Keratinocyte (primary cell): ENCODE results near the gene LRRIQ4. TPM values are rescaled to one million over a fixed set of nuclear protein-coding genes. Genes with fewer than 3 reads are reported as not detected.

Source experiments
- DNase-seq: peaks from one replicate; pipeline ENCODE4 v3.0.0-alpha.2; 2011; ENCODE audit warnings: low read depth, missing footprints, low spot score
- FAIRE-seq: peaks from 2 replicates; lab custom pipeline; 2011; peaks lifted over from hg19 to GRCh38; lab: Jason Lieb, UNC
- H2AFZ ChIP-seq: 2 replicates; pipeline ENCODE4 v1.6.0; 2012; ENCODE audit warnings: low read length, control low read depth, inconsistent platforms; ENCODE audit not compliant: control insufficient read depth
- H3K27ac ChIP-seq: 2 replicates; pipeline ENCODE4 v1.5.1; 2011; ENCODE audit warnings: low read length; ENCODE audit not compliant: control insufficient read depth, insufficient read depth
- H3K27me3 ChIP-seq: 3 replicates; pipeline ENCODE4 v1.6.0; 2011; ENCODE audit warnings: low read length; ENCODE audit not compliant: control insufficient read depth, insufficient read depth; ENCODE audit errors: extremely low read depth
- H3K36me3 ChIP-seq, 2 experiments: 2 replicates in 1 of 2; 3 replicates in 1 of 2; pipeline ENCODE4 v1.5.1; 2011; ENCODE audit warnings: low read length in 2 of 2, mild to moderate bottlenecking in 1 of 2; ENCODE audit not compliant: control insufficient read depth in 2 of 2, insufficient read depth in 2 of 2; ENCODE audit errors: extremely low read depth in 1 of 2
- H3K4me1 ChIP-seq: 3 replicates; pipeline ENCODE4 v1.5.1; 2011; ENCODE audit warnings: low read length; ENCODE audit not compliant: control insufficient read depth, insufficient read depth; ENCODE audit errors: extremely low read depth
- H3K4me2 ChIP-seq: 3 replicates; pipeline ENCODE4 v1.6.0; 2011; ENCODE audit warnings: low read depth, low read length; ENCODE audit not compliant: control insufficient read depth, insufficient read depth; ENCODE audit errors: extremely low read depth
- H3K4me3 ChIP-seq, 3 experiments: fragments of 200-600 bp in 1 of 3; sonication (generic) in 1 of 3; 2 replicates in 2 of 3; 3 replicates in 1 of 3; pipeline ENCODE4 v1.5.1; 2011 to 2016; ENCODE audit warnings: low read length in 3 of 3, mild to moderate bottlenecking in 3 of 3, control low read depth in 2 of 3, inconsistent platforms in 1 of 3, low read depth in 1 of 3, mixed read lengths in 1 of 3, mixed run types in 1 of 3, moderate library complexity in 1 of 3; ENCODE audit not compliant: control insufficient read depth in 2 of 3, insufficient read depth in 2 of 3; ENCODE audit errors: extremely low read depth in 1 of 3
- H3K79me2 ChIP-seq: 2 replicates; pipeline ENCODE4 v1.6.0; 2012; ENCODE audit warnings: low read length; ENCODE audit not compliant: control insufficient read depth, insufficient read depth
- H3K9ac ChIP-seq: 3 replicates; pipeline ENCODE4 v1.6.0; 2011; ENCODE audit warnings: low read length; ENCODE audit not compliant: control insufficient read depth, insufficient read depth; ENCODE audit errors: extremely low read depth
- H3K9me1 ChIP-seq: 3 replicates; pipeline ENCODE4 v1.6.0; 2011; ENCODE audit warnings: low read length; ENCODE audit not compliant: control insufficient read depth, insufficient read depth; ENCODE audit errors: extremely low read depth
- H3K9me3 ChIP-seq: 2 replicates; pipeline ENCODE4 v1.5.1; 2012; ENCODE audit warnings: low read depth, low read length; ENCODE audit not compliant: control insufficient read depth
- H4K20me1 ChIP-seq: 3 replicates; pipeline ENCODE4 v1.6.0; 2011; ENCODE audit warnings: low read length; ENCODE audit not compliant: control insufficient read depth, insufficient read depth; ENCODE audit errors: extremely low read depth
- EZH2 ChIP-seq: IDR thresholded peaks from one replicate; pipeline ENCODE4 v1.6.1; 2012; ENCODE audit warnings: inconsistent platforms, mild to moderate bottlenecking, low read length, moderate library complexity
- dilution Hi-C: fragments of 300-500 bp; cut with MboI; formaldehyde crosslinking; loops from one replicate; pipeline ENCODE4 v1.7.0; 2020; ENCODE audit warnings: low sequenced_read_pairs; ENCODE audit not compliant: extremely low pct_ligation_motif_present
- polyA plus RNA-seq, 5 experiments: library from polyadenylated mRNA; depleted of rRNA in 3 of 5; stranded (reverse) in 3 of 5; stranded (forward) in 1 of 5; unstranded in 1 of 5; fragments of >200 nt; gene quantifications; 1 replicate in 1 of 5; 2 replicates in 3 of 5; 3 replicates in 1 of 5; pipeline versions ENCODE4 v1.2.1 to v1.2.3, GENCODE V29; 2011 to 2012; ENCODE audit warnings: missing spikeins in 2 of 5, low read depth in 1 of 5, low replicate concordance in 1 of 5
- TF ChIP-seq, protein P1 (sequence below), 3 experiments: IDR thresholded peaks in 1 of 3; conservative IDR thresholded peaks in 1 of 3; optimal IDR thresholded peaks in 1 of 3; 2 replicates in 2 of 3; 3 replicates in 1 of 3; pipeline versions ENCODE3 to v1.5.1; 2011; ENCODE audit warnings: low read length in 3 of 3, mild to moderate bottlenecking in 3 of 3, moderate library complexity in 2 of 3, control low read depth in 1 of 3, inconsistent platforms in 1 of 3; ENCODE audit not compliant: insufficient read depth in 2 of 3; ENCODE audit errors: extremely low read depth in 1 of 3

Gene LRRIQ4
- polyA plus RNA-seq, 1 donor (not counting 4 experiments of a cell fraction or from before 2014, with no cell fraction given) = not detected

DNA sequence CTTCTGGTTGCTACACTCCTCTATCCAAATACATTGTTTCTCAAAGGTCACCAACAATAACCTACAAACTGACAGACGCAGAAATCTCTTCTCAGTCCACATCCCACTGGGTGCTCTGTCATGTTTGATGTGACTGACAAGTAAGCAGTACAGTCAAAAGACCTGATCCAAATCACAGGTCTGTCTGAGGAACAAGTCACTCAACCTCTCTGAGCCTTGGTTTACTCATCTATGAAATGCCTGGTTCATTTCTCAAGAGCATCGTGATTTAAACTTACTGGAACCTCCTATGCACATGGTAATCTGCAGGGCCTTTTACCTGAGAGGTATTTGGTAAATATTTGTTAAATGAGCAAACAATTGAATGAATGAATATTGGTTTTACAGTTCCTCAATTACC is 51.6 kb downstream of the LRRIQ4 start:
- no peaks in the 10 kb centered on the region for H3K4me1 ChIP-seq
- H3K27ac ChIP-seq = no peak overlapping the region
- no peaks in the 10 kb centered on the region for H4K20me1 ChIP-seq
- no peaks in the 10 kb centered on the region for H3K9me1 ChIP-seq
- H3K9ac ChIP-seq = no peak overlapping the region
- no peak overlapping the region for H3K4me2 ChIP-seq
- no peak overlapping the region for H2AFZ ChIP-seq
- TF ChIP-seq, protein P1, sequence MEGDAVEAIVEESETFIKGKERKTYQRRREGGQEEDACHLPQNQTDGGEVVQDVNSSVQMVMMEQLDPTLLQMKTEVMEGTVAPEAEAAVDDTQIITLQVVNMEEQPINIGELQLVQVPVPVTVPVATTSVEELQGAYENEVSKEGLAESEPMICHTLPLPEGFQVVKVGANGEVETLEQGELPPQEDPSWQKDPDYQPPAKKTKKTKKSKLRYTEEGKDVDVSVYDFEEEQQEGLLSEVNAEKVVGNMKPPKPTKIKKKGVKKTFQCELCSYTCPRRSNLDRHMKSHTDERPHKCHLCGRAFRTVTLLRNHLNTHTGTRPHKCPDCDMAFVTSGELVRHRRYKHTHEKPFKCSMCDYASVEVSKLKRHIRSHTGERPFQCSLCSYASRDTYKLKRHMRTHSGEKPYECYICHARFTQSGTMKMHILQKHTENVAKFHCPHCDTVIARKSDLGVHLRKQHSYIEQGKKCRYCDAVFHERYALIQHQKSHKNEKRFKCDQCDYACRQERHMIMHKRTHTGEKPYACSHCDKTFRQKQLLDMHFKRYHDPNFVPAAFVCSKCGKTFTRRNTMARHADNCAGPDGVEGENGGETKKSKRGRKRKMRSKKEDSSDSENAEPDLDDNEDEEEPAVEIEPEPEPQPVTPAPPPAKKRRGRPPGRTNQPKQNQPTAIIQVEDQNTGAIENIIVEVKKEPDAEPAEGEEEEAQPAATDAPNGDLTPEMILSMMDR (optimal IDR thresholded peaks at IDR 0.05 in 1 of 3, IDR thresholded peaks at IDR 0.05 in 1 of 3, conservative IDR thresholded peaks at IDR 0.05 in 1 of 3; ENCODE audit: extremely low read depth in 1 of 3, insufficient read depth in 2 of 3, low read length in 3 of 3) = no peak
- TF ChIP-seq EZH2 = no peak
- DNase-seq = no peak
- no peaks in the 10 kb centered on the region for H3K36me3 ChIP-seq
- dilution Hi-C loops = no loop called here
- no peak overlapping the region for H3K4me3 ChIP-seq
- no peak for FAIRE-seq
- H3K9me3 ChIP-seq = no peaks in the 10 kb centered on the region
- H3K79me2 ChIP-seq = no peaks in the 10 kb centered on the region
- H3K27me3 ChIP-seq = peaks cover 3% of the 10 kb centered on the region

- Histone ChIP-seq H3K36me3 (no peaks in the 10 kb centered on the region), H4K20me1 (no peaks in the 10 kb centered on the region), H3K27me3 (peaks cover 3% of the 10 kb centered on the region), H3K9me1 (no peaks in the 10 kb centered on the region), H3K9me3 (no peaks in the 10 kb centered on the region), H3K4me2 (no peak overlapping the region), H3K9ac (no peak overlapping the region), H3K27ac (no peak overlapping the region), H3K4me3 (no peak overlapping the region), H2AFZ (no peak overlapping the region), H3K4me1 (no peaks in the 10 kb centered on the region), H3K79me2 (no peaks in the 10 kb centered on the region)
- dilution Hi-C loops = no loop called here
- DNase-seq (no peak), FAIRE-seq (no peak)
- TF ChIP-seq, protein P1 (optimal IDR thresholded peaks at IDR 0.05 in 1 of 3, IDR thresholded peaks at IDR 0.05 in 1 of 3, conservative IDR thresholded peaks at IDR 0.05 in 1 of 3; ENCODE audit: extremely low read depth in 1 of 3, insufficient read depth in 2 of 3, low read length in 3 of 3) = no peak
- no peak for TF ChIP-seq EZH2
These were observed 52.6 kb downstream of the LRRIQ4 start for GRCh38 chr3:169865176-169865767.
